GM12878 (cell line): ENCODE data around the gene SIRT3. TPM values are rescaled to one million over a fixed set of nuclear protein-coding genes. Genes with fewer than 3 reads are reported as not detected.

Experiments used
- ATAC-seq: fragments of 200-7000 bp; cut with Tn5 transposase; 3 replicates; pipeline ENCODE4 v1.9.1; 2020; ENCODE audit warnings: mild to moderate bottlenecking, moderate library complexity
- BruUV-seq: library from RNA; stranded (reverse); fragments of 400-500 nt; replicated peaks from 2 replicates; lab custom pipeline; 2021; lab: Mats Ljungman, UMichigan
- CTCF ChIA-PET: fragments of 300-600 bp; sonication (Branson Sonifier 250); formaldehyde crosslinking; extraction: SDS; loops from one replicate; lab custom pipeline; 2021; ENCODE audit warnings: inconsistent platforms; lab: Yijun Ruan, JAX
- POLR2A ChIA-PET: fragments of 350-600 bp; formaldehyde crosslinking; extraction: SDS; loops from one replicate; lab custom pipeline; 2021; ENCODE audit warnings: inconsistent platforms; lab: Charles Lee
- RAD21 ChIA-PET: fragments of 300-600 bp; sonication (Branson Sonifier 250); formaldehyde crosslinking; loops from one replicate; lab custom pipeline; 2023; ENCODE audit warnings: antibody characterized with exemption; ENCODE audit not compliant: unreplicated experiment; lab: Charles Lee
- SMC1A ChIA-PET: fragments of 300-600 bp; sonication (Branson Sonifier 250); formaldehyde crosslinking; loops from one replicate; lab custom pipeline; 2023; ENCODE audit not compliant: unreplicated experiment, uncharacterized antibody; lab: Charles Lee
- DNase-seq: peaks from one replicate; pipeline ENCODE4 v3.0.0-alpha.2; 2011; ENCODE audit warnings: low read depth, low spot score
- FAIRE-seq: peaks from 3 replicates; lab custom pipeline; 2011; peaks lifted over from hg19 to GRCh38; lab: Jason Lieb, UNC
- H2AFZ ChIP-seq: 2 replicates; pipeline ENCODE4 v1.6.0; 2011; ENCODE audit warnings: low read depth, low read length, control low read depth; ENCODE audit not compliant: control insufficient read depth
- H3K27ac ChIP-seq: 2 replicates; pipeline ENCODE4 v1.5.1; 2011; ENCODE audit warnings: control low read depth; ENCODE audit not compliant: control insufficient read depth, insufficient read depth
- H3K27me3 ChIP-seq, 2 experiments: replicated peaks in 1 of 2; 2 replicates each; pipeline versions ENCODE4 v1.6.0 to v1.6.1; 2011; ENCODE audit warnings: low read length in 1 of 2; ENCODE audit not compliant: control insufficient read depth in 2 of 2, insufficient read depth in 2 of 2
- H3K36me3 ChIP-seq, 2 experiments: 2 replicates each; pipeline ENCODE4 v1.5.1; 2011; ENCODE audit warnings: low read length in 1 of 2; ENCODE audit not compliant: control insufficient read depth in 2 of 2, insufficient read depth in 2 of 2
- H3K4me1 ChIP-seq: 2 replicates; pipeline ENCODE4 v1.6.1; 2011; ENCODE audit warnings: mild to moderate bottlenecking, low read length, moderate library complexity, mixed read lengths; ENCODE audit not compliant: control insufficient read depth, insufficient read depth
- H3K4me2 ChIP-seq: 2 replicates; pipeline ENCODE4 v1.6.0; 2011; ENCODE audit warnings: control low read depth; ENCODE audit not compliant: control insufficient read depth, insufficient read depth
- H3K4me3 ChIP-seq: fragments of 200-600 bp; sonication (generic); 2 replicates; pipeline ENCODE4 v1.5.1; 2016
- H3K79me2 ChIP-seq: 2 replicates; pipeline ENCODE4 v1.6.0; 2011; ENCODE audit warnings: low read length; ENCODE audit not compliant: control insufficient read depth, insufficient read depth
- H3K9ac ChIP-seq: 2 replicates; pipeline ENCODE4 v1.8.0; 2011; ENCODE audit warnings: low read length, control low read depth, mixed read lengths; ENCODE audit not compliant: control insufficient read depth, insufficient read depth
- H3K9me3 ChIP-seq: replicated peaks from 3 replicates; pipeline ENCODE4 v1.5.1; 2011; ENCODE audit warnings: mild to moderate bottlenecking, low read length; ENCODE audit not compliant: control insufficient read depth, insufficient read depth
- H4K20me1 ChIP-seq: 2 replicates; pipeline ENCODE4 v1.6.0; 2011; ENCODE audit not compliant: control insufficient read depth, insufficient read depth
- BMI1 ChIP-seq: fragments of 450-650 bp; IDR thresholded peaks from 2 replicates; pipeline ENCODE4 v1.6.1; 2016; ENCODE audit warnings: mild to moderate bottlenecking, moderate library complexity, borderline replicate concordance
- POU2F2 ChIP-seq: IDR thresholded peaks from 3 replicates; pipeline ENCODE4 v1.6.1; 2011; ENCODE audit warnings: low read depth, mild to moderate bottlenecking, low read length, borderline replicate concordance
- RAD21 ChIP-seq: IDR thresholded peaks from 2 replicates; pipeline ENCODE4 v1.6.1; 2011; ENCODE audit warnings: mild to moderate bottlenecking, low read depth, low read length, moderate library complexity; ENCODE audit not compliant: insufficient read depth
- RUNX3 ChIP-seq: IDR thresholded peaks from 2 replicates; pipeline ENCODE4 v1.6.1; 2012; ENCODE audit warnings: low read length, inconsistent platforms
- SMARCA5 ChIP-seq: fragments of 450-650 bp; IDR thresholded peaks from 2 replicates; pipeline ENCODE4 v1.6.1; 2017; ENCODE audit warnings: mild to moderate bottlenecking
- SMC3 ChIP-seq: IDR thresholded peaks from 2 replicates; pipeline ENCODE4 v1.6.1; 2011; ENCODE audit warnings: low read length, improper control_type of control experiment, borderline replicate concordance
- YY1 ChIP-seq: IDR thresholded peaks from 2 replicates; pipeline ENCODE4 v1.6.1; 2011; ENCODE audit warnings: low read depth, mild to moderate bottlenecking, low read length
- WGBS: methylation state at CpG from one replicate; pipeline ENCODE4 v1.1.6; 2016; ENCODE audit warnings: low lambda C conversion rate; ENCODE audit not compliant: insufficient replicate concordance, insufficient coverage; ENCODE audit errors: missing lambda C conversion rate; 5-methylcytosine and 5-hydroxymethylcytosine counted together
- in situ Hi-C: fragments of 300-500 bp; cut with MboI; formaldehyde crosslinking; loops from 9 replicates; pipeline ENCODE4 v1.14.3; 2018; ENCODE audit warnings: mixed read lengths
- intact Hi-C: fragments of 100-400 bp; cut with micrococcal nuclease; formaldehyde crosslinking; loops from one replicate; pipeline ENCODE4 v1.14.2; 2022; ENCODE audit not compliant: unreplicated experiment
- polyA plus RNA-seq, 11 experiments: library from polyadenylated mRNA; depleted of rRNA in 4 of 11; unstranded in 6 of 11; stranded (reverse) in 5 of 11; fragments of >200 nt; fragmentation: Nextera tagmentation in 4 of 11; fragmentation: Illumina TruSeq in 1 of 11; extraction: Ambion mirVana in 4 of 11; extraction: Trizol in 1 of 11; gene quantifications; 1 replicate in 1 of 11; 2 replicates in 10 of 11; pipeline versions ENCODE4 v1.2.1 to v1.2.3, GENCODE V29; 2011 to 2016; ENCODE audit warnings: inconsistent platforms in 2 of 11, missing spikeins in 2 of 11, low read depth in 1 of 11
- total RNA-seq, 4 experiments: library from RNA; depleted of rRNA in 3 of 4; stranded (reverse); fragments of >200 nt in 3 of 4; fragmentation: Illumina TruSeq in 1 of 4; extraction: Trizol in 1 of 4; gene quantifications; 2 replicates each; pipeline versions ENCODE4 v1.2.1 to v1.2.3, GENCODE V29; 2013 to 2021
- TF ChIP-seq, protein P1 (sequence below): fragments of 450-650 bp; IDR thresholded peaks from 2 replicates; pipeline ENCODE4 v1.6.1; 2016; ENCODE audit warnings: mild to moderate bottlenecking, moderate library complexity, borderline replicate concordance
- TF ChIP-seq, protein P2 (sequence below): fragments of 450-650 bp; formaldehyde crosslinking; IDR thresholded peaks from 2 replicates; pipeline ENCODE4 v1.4.0; 2020; ENCODE audit warnings: mild to moderate bottlenecking, moderate library complexity
- TF ChIP-seq, protein P3 (sequence below): fragments of 450-650 bp; IDR thresholded peaks from 2 replicates; pipeline ENCODE4 v1.6.1; 2016; ENCODE audit warnings: mild to moderate bottlenecking

The SIRT3 gene
- total and polyA plus RNA-seq, 10 of the 15 experiments (the other 5 are each of a cell fraction or from before 2014, with no cell fraction given): 0.90 to 23.2 (median 12.6) TPM

DNA sequence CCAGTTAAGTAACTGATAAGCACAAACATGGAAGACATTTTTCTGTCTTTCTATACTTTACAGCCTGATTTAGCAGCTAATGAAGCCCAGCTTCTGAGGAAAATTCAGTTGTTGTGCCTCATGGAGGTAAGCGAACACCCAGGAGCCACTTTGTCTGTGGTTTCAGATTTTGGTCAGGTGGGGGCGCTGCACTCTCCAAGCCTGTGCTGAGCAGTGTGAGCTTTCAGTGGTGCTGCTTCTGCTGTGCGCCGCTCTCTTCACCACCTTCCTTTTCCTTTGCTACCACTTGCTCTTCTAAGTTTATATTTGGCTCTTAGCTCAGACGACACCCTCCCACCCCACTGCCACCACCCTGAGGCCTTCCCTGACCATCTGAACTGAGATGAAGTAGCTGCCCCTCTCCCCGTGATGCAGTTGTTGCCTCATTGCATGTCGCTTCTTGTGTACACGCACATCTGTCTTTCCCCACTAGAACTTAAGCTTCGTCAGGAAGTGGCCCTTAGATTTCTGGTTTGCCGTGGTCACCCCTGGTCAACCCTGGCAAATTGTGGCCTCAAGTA, 14.7 kb upstream of the SIRT3 start:
- no peak overlapping the region for H3K9ac ChIP-seq
- H3K79me2 ChIP-seq: no peaks in the 10 kb centered on the region
- peak; percentile 76 for FAIRE-seq
- ATAC-seq: peak; percentile 94
- WGBS: 85% methylated on average over 10 of the region's 10 CpGs
- ChIA-PET POLR2A (interaction anchor here (0.7 to 2.0 kb wide), 9 partner anchors 10 to 104 kb away, joined by 3 to 6 read pairs (median 6); partner anchors contain the start of genes IFITM2, PGGHG and PSMD13), CTCF (interaction anchor here (0.6 to 3.9 kb wide), 34 partner anchors 9 to 206 kb away, joined by 3 to 45 read pairs (median 4); partner anchors contain the start of genes BET1L, IFITM2, PGGHG and RIC8A), RAD21 (interaction anchor here (0.5 to 2.0 kb wide), 18 partner anchors 9 to 198 kb away, joined by 3 to 23 read pairs (median 5); partner anchors contain the start of genes BET1L, PGGHG, PSMD13 and RIC8A), SMC1A (interaction anchor here (0.6 to 5.6 kb wide), 26 partner anchors 9 to 271 kb away, joined by 3 to 38 read pairs (median 4); partner anchors contain the start of genes BET1L, IFITM2 and PSMD13)
- no peaks in the 10 kb centered on the region for H3K27me3 ChIP-seq
- H3K4me2 ChIP-seq: no peak overlapping the region
- H2AFZ ChIP-seq: no peak overlapping the region
- no peak overlapping the region for H3K27ac ChIP-seq
- H3K36me3 ChIP-seq: peaks cover 24% of the 10 kb centered on the region in 2 experiments; a peak in 3 of 4 replicates
- BruUV-seq: no TSS peak
- no peaks in the 10 kb centered on the region for H3K9me3 ChIP-seq
- in situ Hi-C loops: loop anchor here (5.0 kb wide), 1 partner anchor 106 kb away; no protein-coding TSS in a partner anchor
- H3K4me1 ChIP-seq: no peaks in the 10 kb centered on the region
- no peak overlapping the region for H3K4me3 ChIP-seq
- H4K20me1 ChIP-seq: no peaks in the 10 kb centered on the region
- intact Hi-C loops: no loop called here
- DNase-seq: no peak
- TF ChIP-seq POU2F2 (0 out of 3 replicates have a peak, but pooled peaks have one; percentile 10), SMARCA5 (peak; percentile 57; the same call in 1 of the 2 replicates), BMI1 (no peak), RAD21 (peak; percentile 63), RUNX3 (peak; percentile 88), YY1 (peak; percentile 45; the same call in 1 of the 2 replicates), SMC3 (peak; percentile 76)
- TF ChIP-seq, protein P1, sequence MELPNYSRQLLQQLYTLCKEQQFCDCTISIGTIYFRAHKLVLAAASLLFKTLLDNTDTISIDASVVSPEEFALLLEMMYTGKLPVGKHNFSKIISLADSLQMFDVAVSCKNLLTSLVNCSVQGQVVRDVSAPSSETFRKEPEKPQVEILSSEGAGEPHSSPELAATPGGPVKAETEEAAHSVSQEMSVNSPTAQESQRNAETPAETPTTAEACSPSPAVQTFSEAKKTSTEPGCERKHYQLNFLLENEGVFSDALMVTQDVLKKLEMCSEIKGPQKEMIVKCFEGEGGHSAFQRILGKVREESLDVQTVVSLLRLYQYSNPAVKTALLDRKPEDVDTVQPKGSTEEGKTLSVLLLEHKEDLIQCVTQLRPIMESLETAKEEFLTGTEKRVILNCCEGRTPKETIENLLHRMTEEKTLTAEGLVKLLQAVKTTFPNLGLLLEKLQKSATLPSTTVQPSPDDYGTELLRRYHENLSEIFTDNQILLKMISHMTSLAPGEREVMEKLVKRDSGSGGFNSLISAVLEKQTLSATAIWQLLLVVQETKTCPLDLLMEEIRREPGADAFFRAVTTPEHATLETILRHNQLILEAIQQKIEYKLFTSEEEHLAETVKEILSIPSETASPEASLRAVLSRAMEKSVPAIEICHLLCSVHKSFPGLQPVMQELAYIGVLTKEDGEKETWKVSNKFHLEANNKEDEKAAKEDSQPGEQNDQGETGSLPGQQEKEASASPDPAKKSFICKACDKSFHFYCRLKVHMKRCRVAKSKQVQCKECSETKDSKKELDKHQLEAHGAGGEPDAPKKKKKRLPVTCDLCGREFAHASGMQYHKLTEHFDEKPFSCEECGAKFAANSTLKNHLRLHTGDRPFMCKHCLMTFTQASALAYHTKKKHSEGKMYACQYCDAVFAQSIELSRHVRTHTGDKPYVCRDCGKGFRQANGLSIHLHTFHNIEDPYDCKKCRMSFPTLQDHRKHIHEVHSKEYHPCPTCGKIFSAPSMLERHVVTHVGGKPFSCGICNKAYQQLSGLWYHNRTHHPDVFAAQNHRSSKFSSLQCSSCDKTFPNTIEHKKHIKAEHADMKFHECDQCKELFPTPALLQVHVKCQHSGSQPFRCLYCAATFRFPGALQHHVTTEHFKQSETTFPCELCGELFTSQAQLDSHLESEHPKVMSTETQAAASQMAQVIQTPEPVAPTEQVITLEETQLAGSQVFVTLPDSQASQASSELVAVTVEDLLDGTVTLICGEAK: no peak
- TF ChIP-seq, protein P2, sequence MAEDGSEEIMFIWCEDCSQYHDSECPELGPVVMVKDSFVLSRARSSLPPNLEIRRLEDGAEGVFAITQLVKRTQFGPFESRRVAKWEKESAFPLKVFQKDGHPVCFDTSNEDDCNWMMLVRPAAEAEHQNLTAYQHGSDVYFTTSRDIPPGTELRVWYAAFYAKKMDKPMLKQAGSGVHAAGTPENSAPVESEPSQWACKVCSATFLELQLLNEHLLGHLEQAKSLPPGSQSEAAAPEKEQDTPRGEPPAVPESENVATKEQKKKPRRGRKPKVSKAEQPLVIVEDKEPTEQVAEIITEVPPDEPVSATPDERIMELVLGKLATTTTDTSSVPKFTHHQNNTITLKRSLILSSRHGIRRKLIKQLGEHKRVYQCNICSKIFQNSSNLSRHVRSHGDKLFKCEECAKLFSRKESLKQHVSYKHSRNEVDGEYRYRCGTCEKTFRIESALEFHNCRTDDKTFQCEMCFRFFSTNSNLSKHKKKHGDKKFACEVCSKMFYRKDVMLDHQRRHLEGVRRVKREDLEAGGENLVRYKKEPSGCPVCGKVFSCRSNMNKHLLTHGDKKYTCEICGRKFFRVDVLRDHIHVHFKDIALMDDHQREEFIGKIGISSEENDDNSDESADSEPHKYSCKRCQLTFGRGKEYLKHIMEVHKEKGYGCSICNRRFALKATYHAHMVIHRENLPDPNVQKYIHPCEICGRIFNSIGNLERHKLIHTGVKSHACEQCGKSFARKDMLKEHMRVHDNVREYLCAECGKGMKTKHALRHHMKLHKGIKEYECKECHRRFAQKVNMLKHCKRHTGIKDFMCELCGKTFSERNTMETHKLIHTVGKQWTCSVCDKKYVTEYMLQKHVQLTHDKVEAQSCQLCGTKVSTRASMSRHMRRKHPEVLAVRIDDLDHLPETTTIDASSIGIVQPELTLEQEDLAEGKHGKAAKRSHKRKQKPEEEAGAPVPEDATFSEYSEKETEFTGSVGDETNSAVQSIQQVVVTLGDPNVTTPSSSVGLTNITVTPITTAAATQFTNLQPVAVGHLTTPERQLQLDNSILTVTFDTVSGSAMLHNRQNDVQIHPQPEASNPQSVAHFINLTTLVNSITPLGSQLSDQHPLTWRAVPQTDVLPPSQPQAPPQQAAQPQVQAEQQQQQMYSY (CRISPR knock-in tag): no peak
- TF ChIP-seq, protein P3, sequence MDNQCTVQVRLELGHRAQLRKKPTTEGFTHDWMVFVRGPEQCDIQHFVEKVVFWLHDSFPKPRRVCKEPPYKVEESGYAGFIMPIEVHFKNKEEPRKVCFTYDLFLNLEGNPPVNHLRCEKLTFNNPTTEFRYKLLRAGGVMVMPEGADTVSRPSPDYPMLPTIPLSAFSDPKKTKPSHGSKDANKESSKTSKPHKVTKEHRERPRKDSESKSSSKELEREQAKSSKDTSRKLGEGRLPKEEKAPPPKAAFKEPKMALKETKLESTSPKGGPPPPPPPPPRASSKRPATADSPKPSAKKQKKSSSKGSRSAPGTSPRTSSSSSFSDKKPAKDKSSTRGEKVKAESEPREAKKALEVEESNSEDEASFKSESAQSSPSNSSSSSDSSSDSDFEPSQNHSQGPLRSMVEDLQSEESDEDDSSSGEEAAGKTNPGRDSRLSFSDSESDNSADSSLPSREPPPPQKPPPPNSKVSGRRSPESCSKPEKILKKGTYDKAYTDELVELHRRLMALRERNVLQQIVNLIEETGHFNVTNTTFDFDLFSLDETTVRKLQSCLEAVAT: peak; percentile 80
